Testis (tissue), 2 donors: Measurements from ENCODE around the gene PGD.

ENCODE experiments used
- CTCF ChIP-seq, 3 experiments: fragments of 450-650 bp in 2 of 3; fragments of 200-600 bp in 1 of 3; sonication (generic) in 1 of 3; IDR thresholded peaks; one replicate each; pipeline ENCODE4 v1.5.1; 2016 to 2019; ENCODE audit warnings: antibody characterized with exemption in 3 of 3, mild to moderate bottlenecking in 2 of 3, moderate library complexity in 1 of 3
- POLR2A ChIP-seq: fragments of 450-650 bp; IDR thresholded peaks from one replicate; pipeline ENCODE4 v1.6.1; 2017; ENCODE audit warnings: antibody characterized with exemption, mild to moderate bottlenecking, moderate library complexity

GRCh38 chr1:10431070-10431730 lies 32.3 kb downstream of the PGD start:
- TF ChIP-seq CTCF (IDR thresholded peaks at IDR 0.05) (no peak), POLR2A (no peak)
